DMS53 (cell line): ENCODE results near the gene TBKBP1.
A peak's percentile ranks its signal among the peaks of the same experiment; 100 is the strongest.

Experiments
- DNase-seq: peaks from one replicate; lab custom pipeline; 2025; lab: John Stamatoyannopoulos, UW

Gene TBKBP1

GRCh38 chr17:47699536-47699840 lies 5.5 kb downstream of the TBKBP1 start:
- no peak for DNase-seq

GRCh38 chr17:47700471-47701449 lies 6.8 kb downstream of the TBKBP1 start:
- no peak for DNase-seq

- no peak for DNase-seq
Measured at GRCh38 chr17:47701608-47702007, 7.6 kb downstream of the TBKBP1 start.

GRCh38 chr17:47702391-47702995 lies 8.5 kb downstream of the TBKBP1 start:
- no peak for DNase-seq

GRCh38 chr17:47703191-47703591 lies 9.2 kb downstream of the TBKBP1 start:
- DNase-seq = no peak

GRCh38 chr17:47703671-47704070 lies 9.7 kb downstream of the TBKBP1 start:
- DNase-seq = no peak

- no peak for DNase-seq
Measured at GRCh38 chr17:47704116-47704515, 10.2 kb downstream of the TBKBP1 start.

- DNase-seq = no peak
Measured at GRCh38 chr17:47704736-47705135, 10.8 kb downstream of the TBKBP1 start.

- no peak for DNase-seq
Measured at GRCh38 chr17:47705536-47706530, 11.9 kb downstream of the TBKBP1 start.

- DNase-seq = no peak
Measured at GRCh38 chr17:47707056-47707804, 13.3 kb downstream of the TBKBP1 start.

- DNase-seq = no peak
Measured at GRCh38 chr17:47707884-47708283, 13.9 kb downstream of the TBKBP1 start.

- no peak for DNase-seq
Measured at GRCh38 chr17:47708312-47708863, 14.4 kb downstream of the TBKBP1 start.

GRCh38 chr17:47708864-47709541 lies 15.0 kb downstream of the TBKBP1 start:
- peak; percentile 58 for DNase-seq

- DNase-seq = no peak
Measured at GRCh38 chr17:47709594-47709993, 15.6 kb downstream of the TBKBP1 start.

GRCh38 chr17:47711366-47712099 lies 17.6 kb downstream of the TBKBP1 start:
- DNase-seq = no peak

GRCh38 chr17:47712330-47713023 lies 18.5 kb downstream of the TBKBP1 start:
- DNase-seq = no peak

- no peak for DNase-seq
Measured at GRCh38 chr17:47713980-47714700, 20.2 kb downstream of the TBKBP1 start.

- DNase-seq = no peak
Measured at GRCh38 chr17:47714773-47715396, 20.9 kb downstream of the TBKBP1 start.
